IPS-18c (cell line): ENCODE measurements around the gene MYMX.
"Not testable (repeated sequence)": the region's sequence is repeated elsewhere in the genome, so short reads cannot be mapped to it uniquely, and the experiment has no call there.

Source experiments
- H3K4me3 ChIP-seq: 2 replicates; pipeline ENCODE4 v1.7.0; 2013; ENCODE audit warnings: low read depth, mild to moderate bottlenecking, low read length, moderate library complexity; ENCODE audit not compliant: insufficient read depth
- H3K9me3 ChIP-seq: one replicate; pipeline ENCODE4 v1.6.1; 2013; ENCODE audit warnings: mild to moderate bottlenecking, low read length, moderate library complexity; ENCODE audit not compliant: control insufficient read depth, insufficient read depth

Gene MYMX

GRCh38 chr6:44224965-44225305 lies 8.2 kb downstream of the MYMX start:
- peak overlapping the region; percentile 43 for H3K4me3 ChIP-seq

GRCh38 chr6:44225579-44226325 lies 9.0 kb downstream of the MYMX start:
- Histone ChIP-seq H3K9me3 (no peaks in the 10 kb centered on the region), H3K4me3 (peak overlapping the region; percentile 20; the same call in 1 of the 2 replicates)

More at GRCh38 chr6:44224965-44225305, 8.2 kb downstream of the MYMX start:
- H3K9me3 ChIP-seq: no peaks in the 10 kb centered on the region

- peak overlapping the region; percentile 20; the same call in 1 of the 2 replicates for H3K4me3 ChIP-seq
Measured at GRCh38 chr6:44226368-44227147, 9.8 kb downstream of the MYMX start.

GRCh38 chr6:44227148-44227793 lies 10.5 kb downstream of the MYMX start:
- no peaks in the 10 kb centered on the region for H3K9me3 ChIP-seq
- H3K4me3 ChIP-seq: no peak overlapping the region

More at GRCh38 chr6:44226368-44227147, 9.8 kb downstream of the MYMX start:
- no peaks in the 10 kb centered on the region for H3K9me3 ChIP-seq

- Histone ChIP-seq H3K4me3 (no peak overlapping the region), H3K9me3 (no peaks in the 10 kb centered on the region)
Measured at GRCh38 chr6:44228031-44228430, 11.3 kb downstream of the MYMX start.

- H3K4me3 ChIP-seq: no peak overlapping the region
Measured at GRCh38 chr6:44228433-44228832, 11.7 kb downstream of the MYMX start.

GRCh38 chr6:44228836-44229235 lies 12.1 kb downstream of the MYMX start:
- H3K4me3 ChIP-seq: no peak overlapping the region
- H3K9me3 ChIP-seq: no peaks in the 10 kb centered on the region

More at GRCh38 chr6:44228433-44228832, 11.7 kb downstream of the MYMX start:
- H3K9me3 ChIP-seq: no peaks in the 10 kb centered on the region

GRCh38 chr6:44229376-44230033 lies 12.8 kb downstream of the MYMX start:
- H3K9me3 ChIP-seq: no peaks in the 10 kb centered on the region
- H3K4me3 ChIP-seq: no peak overlapping the region

- Histone ChIP-seq H3K4me3 (no peak overlapping the region), H3K9me3 (no peaks in the 10 kb centered on the region)
Measured at GRCh38 chr6:44230034-44230675, 13.4 kb downstream of the MYMX start.

GRCh38 chr6:44231426-44231825 lies 14.7 kb downstream of the MYMX start:
- H3K4me3 ChIP-seq, H3K9me3 ChIP-seq: not testable (repeated sequence)

- Histone ChIP-seq H3K9me3 (no peaks in the 10 kb centered on the region), H3K4me3 (no peak overlapping the region)
Measured at GRCh38 chr6:44232676-44233566, 16.2 kb downstream of the MYMX start.

GRCh38 chr6:44233567-44234100 lies 16.9 kb downstream of the MYMX start:
- Histone ChIP-seq H3K4me3 (no peak overlapping the region), H3K9me3 (no peaks in the 10 kb centered on the region)

- no peak overlapping the region for H3K4me3 ChIP-seq
- H3K9me3 ChIP-seq: no peaks in the 10 kb centered on the region
Measured at GRCh38 chr6:44234101-44235025, 17.6 kb downstream of the MYMX start.

GRCh38 chr6:44235269-44235668 lies 18.5 kb downstream of the MYMX start:
- H3K4me3 ChIP-seq: no peak overlapping the region
- H3K9me3 ChIP-seq: no peaks in the 10 kb centered on the region

- H3K4me3 ChIP-seq: no peak overlapping the region
Measured at GRCh38 chr6:44235891-44236516, 19.3 kb downstream of the MYMX start.

More at GRCh38 chr6:44235891-44236516, 19.3 kb downstream of the MYMX start:
- no peaks in the 10 kb centered on the region for H3K9me3 ChIP-seq
